HG03571 (cell line): Measurements from ENCODE around the gene KDM6B.

Experiments
- ATAC-seq: cut with Tn5 transposase; IDR thresholded peaks from one replicate; pipeline ENCODE4 v1.9.1; 2021; ENCODE audit not compliant: unreplicated experiment

The KDM6B gene

GRCh38 chr17:7840875-7841274, 6.9 kb downstream of the KDM6B start:
- no peak for ATAC-seq

- no peak for ATAC-seq
Observed at GRCh38 chr17:7841396-7841914, 7.4 kb downstream of the KDM6B start.

- ATAC-seq: no peak
Observed at GRCh38 chr17:7841915-7842379, 7.9 kb downstream of the KDM6B start.

- no peak for ATAC-seq
Observed at GRCh38 chr17:7842380-7843256, 8.6 kb downstream of the KDM6B start.

GRCh38 chr17:7843257-7843535, 9.2 kb downstream of the KDM6B start:
- no peak for ATAC-seq

- peak; percentile 21 for ATAC-seq
Observed at GRCh38 chr17:7843536-7844291, 9.7 kb downstream of the KDM6B start.

- ATAC-seq: peak; percentile 36
Observed at GRCh38 chr17:7844292-7845154, 10.5 kb downstream of the KDM6B start.

GRCh38 chr17:7845359-7846062, 11.5 kb downstream of the KDM6B start:
- no peak for ATAC-seq

GRCh38 chr17:7846063-7846735, 12.2 kb downstream of the KDM6B start:
- ATAC-seq: no peak

- no peak for ATAC-seq
Observed at GRCh38 chr17:7846765-7847661, 13.0 kb downstream of the KDM6B start.

GRCh38 chr17:7848131-7848579, 14.1 kb downstream of the KDM6B start:
- ATAC-seq: no peak

- no peak for ATAC-seq
Observed at GRCh38 chr17:7848739-7849129, 14.7 kb downstream of the KDM6B start.

GRCh38 chr17:7849130-7849750, 15.2 kb downstream of the KDM6B start:
- ATAC-seq: no peak

- no peak for ATAC-seq
Observed at GRCh38 chr17:7849751-7850504, 15.9 kb downstream of the KDM6B start.

- no peak for ATAC-seq
Observed at GRCh38 chr17:7850701-7851437, 16.9 kb downstream of the KDM6B start.

GRCh38 chr17:7851438-7852261, 17.6 kb downstream of the KDM6B start:
- ATAC-seq: peak; percentile 57
